Measurements from ENCODE around the gene DAO. TPM values are rescaled to one million over a fixed set of nuclear protein-coding genes. Genes with fewer than 3 reads are reported as not detected.

The DAO gene
- total RNA-seq, 4 donors from 2014 or later, result not detected

GRCh38 chr12:108939594-108939993 is 59.7 kb downstream of the DAO start:
- Histone ChIP-seq H3K4me3 (no peak overlapping the region), H3K9me3 (no peaks in the 10 kb centered on the region), H3K27ac (no peak overlapping the region), H3K36me3 (no peaks in the 10 kb centered on the region), H3K27me3 (no peaks in the 10 kb centered on the region), H3K4me1 (no peaks in the 10 kb centered on the region)
- WGBS, 2 donors, result 65 to 82% methylated on average over 1 of the region's 1 CpG
- TF ChIP-seq POLR2A (IDR thresholded peaks at IDR 0.05) (no peak), EP300 (IDR thresholded peaks at IDR 0.05) (no peak), CTCF (IDR thresholded peaks at IDR 0.05) (no peak)
- no peak for DNase-seq (ENCODE audit: low spot score in 2 of 2)

GRCh38 chr12:108940138-108940537 is 60.2 kb downstream of the DAO start:
- Histone ChIP-seq H3K36me3 (no peaks in the 10 kb centered on the region), H3K9me3 (no peaks in the 10 kb centered on the region), H3K4me1 (no peaks in the 10 kb centered on the region), H3K27ac (no peak overlapping the region), H3K27me3 (no peaks in the 10 kb centered on the region), H3K4me3 (no peak overlapping the region)
- 17 to 94% methylated on average over 1 of the region's 1 CpG for WGBS, 2 donors
- no peak for DNase-seq (ENCODE audit: low spot score in 2 of 2)
- TF ChIP-seq POLR2A (IDR thresholded peaks at IDR 0.05), result no peak
- TF ChIP-seq CTCF (IDR thresholded peaks at IDR 0.05), result no peak
- TF ChIP-seq EP300 (IDR thresholded peaks at IDR 0.05), result no peak

GRCh38 chr12:108947097-108947496 is 67.2 kb downstream of the DAO start:
- H3K27ac ChIP-seq, result no peak overlapping the region
- DNase-seq (ENCODE audit: low spot score in 2 of 2), result no peak
- H3K36me3 ChIP-seq, result no peaks in the 10 kb centered on the region
- WGBS, 2 donors, result 69 to 81% methylated on average over 1 of the region's 1 CpG
- no peak overlapping the region for H3K4me3 ChIP-seq
- H3K9me3 ChIP-seq, result peaks cover 0 to 14% (median 0%) of the 10 kb centered on the region in 4 donors
- peaks cover 0 to 10% (median 0%) of the 10 kb centered on the region in 4 donors for H3K4me1 ChIP-seq
- no peaks in the 10 kb centered on the region for H3K27me3 ChIP-seq
- TF ChIP-seq CTCF (IDR thresholded peaks at IDR 0.05) (no peak), EP300 (IDR thresholded peaks at IDR 0.05) (no peak), POLR2A (IDR thresholded peaks at IDR 0.05) (no peak)

- Histone ChIP-seq H3K9me3 (peaks cover 0 to 14% (median 0%) of the 10 kb centered on the region in 4 donors), H3K36me3 (no peaks in the 10 kb centered on the region), H3K4me3 (no peak overlapping the region), H3K27ac (no peak overlapping the region), H3K27me3 (no peaks in the 10 kb centered on the region), H3K4me1 (peaks cover 0 to 10% (median 0%) of the 10 kb centered on the region in 4 donors)
- no peak for TF ChIP-seq CTCF (IDR thresholded peaks at IDR 0.05)
- TF ChIP-seq EP300 (IDR thresholded peaks at IDR 0.05), result no peak
- no peak for TF ChIP-seq POLR2A (IDR thresholded peaks at IDR 0.05)
- DNase-seq (ENCODE audit: low spot score in 2 of 2), result no peak
Measured at GRCh38 chr12:108948367-108948766, 68.5 kb downstream of the DAO start.

GRCh38 chr12:108949976-108950375 is 70.1 kb downstream of the DAO start:
- WGBS, 2 donors, result 94 to 100% methylated on average over 1 of the region's 1 CpG
- no peaks in the 10 kb centered on the region for H3K27me3 ChIP-seq
- H3K9me3 ChIP-seq, result peaks cover 0 to 14% (median 0%) of the 10 kb centered on the region in 4 donors
- H3K4me1 ChIP-seq, result peaks cover 0 to 10% (median 0%) of the 10 kb centered on the region in 4 donors
- no peak overlapping the region for H3K27ac ChIP-seq
- no peak for DNase-seq (ENCODE audit: low spot score in 2 of 2)
- no peak overlapping the region for H3K4me3 ChIP-seq
- no peaks in the 10 kb centered on the region for H3K36me3 ChIP-seq
- TF ChIP-seq CTCF (IDR thresholded peaks at IDR 0.05) (no peak), EP300 (IDR thresholded peaks at IDR 0.05) (no peak), POLR2A (IDR thresholded peaks at IDR 0.05) (no peak)

Small RNA genes lying within 50 kb of the gene (small RNA-seq; reads per million reads assigned to genes)
- gene MIR619 (not detected), gene RNU6-361P (not detected)

Other genes starting within 250 kb of the DAO start
- 10 to 100 TPM in 2 of 4 donors, 1 to 10 TPM in 2; 4.5 to 15.1 (median 9.2) TPM for gene SELPLG, start 246.2 kb upstream of the DAO start, total RNA-seq
- gene CORO1C, start 148.6 kb upstream of the DAO start, total RNA-seq, result 100 to 1,000 TPM; 110 to 181 (median 158) TPM
- 10 to 100 TPM; 23.6 to 66.9 (median 28.0) TPM for gene SSH1, start 22.5 kb upstream of the DAO start, total RNA-seq
- not detected for gene SVOP, start 141.0 kb downstream of the DAO start, total RNA-seq
- 10 to 100 TPM; 12.0 to 38.8 (median 20.8) TPM for gene USP30, start 172.5 kb downstream of the DAO start, total RNA-seq
- 10 to 100 TPM in 3 of 4 donors, 1 to 10 TPM in 1; 9.2 to 41.4 (median 17.5) TPM for gene ALKBH2, start 213.4 kb downstream of the DAO start, total RNA-seq
- 10 to 100 TPM; 17.4 to 26.9 (median 21.3) TPM for gene UNG, start 217.5 kb downstream of the DAO start, total RNA-seq
- gene ACACB, start 236.5 kb downstream of the DAO start, total RNA-seq, result 100 to 1,000 TPM; 402 to 560 (median 525) TPM